ENCODE results near the gene TLCD2.

TLCD2 gene

GRCh38 chr17:1709971-1710806 lies at the start of gene TLCD2:
TSS of gene TLCD2 (minus strand) at chr17:1710377. CDS start at chr17:1710242, 135 bp downstream.
- H3K4me3 ChIP-seq (ENCODE audit: low read depth, low read length): peak within 1 kb of the TSS; percentile 74
- TF ChIP-seq CTCF (IDR thresholded peaks at IDR 0.05; ENCODE audit: low read depth, low read length): no peak

- TF ChIP-seq CTCF (IDR thresholded peaks at IDR 0.05; ENCODE audit: low read depth, low read length): no peak
- no peak overlapping the region for H3K4me3 ChIP-seq (ENCODE audit: low read depth, low read length)
Measured at GRCh38 chr17:1759529-1759928, 49.4 kb upstream of the TLCD2 start.

- no peak overlapping the region for H3K4me3 ChIP-seq (ENCODE audit: low read depth, low read length)
- TF ChIP-seq CTCF (IDR thresholded peaks at IDR 0.05; ENCODE audit: low read depth, low read length): no peak
Measured at GRCh38 chr17:1758807-1759206, 48.6 kb upstream of the TLCD2 start.

GRCh38 chr17:1755827-1756262 lies 45.7 kb upstream of the TLCD2 start:
- H3K4me3 ChIP-seq (ENCODE audit: low read depth, low read length): no peak overlapping the region
- TF ChIP-seq CTCF (IDR thresholded peaks at IDR 0.05; ENCODE audit: low read depth, low read length): no peak

GRCh38 chr17:1755252-1755826 lies 45.2 kb upstream of the TLCD2 start:
- H3K4me3 ChIP-seq (ENCODE audit: low read depth, low read length): no peak overlapping the region
- no peak for TF ChIP-seq CTCF (IDR thresholded peaks at IDR 0.05; ENCODE audit: low read depth, low read length)

GRCh38 chr17:1754430-1755112 lies 44.4 kb upstream of the TLCD2 start:
- TF ChIP-seq CTCF (IDR thresholded peaks at IDR 0.05; ENCODE audit: low read depth, low read length): no peak
- H3K4me3 ChIP-seq (ENCODE audit: low read depth, low read length): no peak overlapping the region

Data from WI38 (cell line).